HG03095 (cell line): ENCODE results near the gene BTRC.
"Not testable (repeated sequence)": the region's sequence is repeated elsewhere in the genome, so short reads cannot be mapped to it uniquely, and the experiment has no call there.

Experiments used
- ATAC-seq: cut with Tn5 transposase; IDR thresholded peaks from one replicate; pipeline ENCODE4 v1.9.1; 2021; ENCODE audit warnings: moderate library complexity; ENCODE audit not compliant: unreplicated experiment

Gene BTRC

DNA sequence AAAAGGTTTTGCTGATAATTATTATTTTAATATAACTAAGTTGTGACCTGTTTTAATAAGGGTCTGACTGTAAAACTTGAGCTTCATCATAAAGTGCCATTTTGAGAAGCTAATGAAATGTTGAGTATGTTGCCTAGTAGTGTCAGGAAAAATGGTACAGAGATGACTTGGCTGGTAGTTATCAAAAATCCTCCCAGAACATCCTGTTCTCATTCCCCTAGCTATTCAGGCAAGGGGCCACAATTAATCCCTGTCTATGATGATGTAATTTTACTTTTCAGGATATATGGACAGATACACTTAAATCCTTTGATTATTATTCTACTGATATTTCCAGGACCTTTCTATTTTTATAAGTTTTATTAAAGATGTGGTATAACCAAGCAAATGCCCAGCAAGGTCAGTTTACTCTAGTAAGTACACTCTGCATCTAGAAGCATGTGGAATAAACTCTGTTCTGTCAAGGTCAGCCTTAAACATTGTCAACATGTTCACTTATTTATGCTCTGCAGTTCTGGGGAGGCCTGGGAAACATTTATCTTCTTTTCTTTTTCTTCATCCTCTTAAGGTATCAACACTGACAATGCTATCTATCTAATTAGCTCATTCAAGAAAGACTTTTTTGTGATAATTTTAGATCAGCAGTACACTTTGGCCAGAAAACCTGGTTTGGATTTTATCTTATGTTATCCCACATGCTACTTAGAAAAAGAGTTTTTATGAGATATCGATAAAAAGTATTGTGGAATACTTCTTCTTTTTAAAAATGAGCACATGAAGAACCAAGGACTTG lies 32.1 kb downstream of the BTRC start:
- no peak for ATAC-seq

- ATAC-seq, result no peak
Measured at GRCh38 chr10:101386659-101387259, 32.8 kb downstream of the BTRC start.

- no peak for ATAC-seq
Measured at GRCh38 chr10:101388676-101389276, 34.8 kb downstream of the BTRC start.

GRCh38 chr10:101389532-101389931 lies 35.6 kb downstream of the BTRC start:
- ATAC-seq, result not testable (repeated sequence)

DNA sequence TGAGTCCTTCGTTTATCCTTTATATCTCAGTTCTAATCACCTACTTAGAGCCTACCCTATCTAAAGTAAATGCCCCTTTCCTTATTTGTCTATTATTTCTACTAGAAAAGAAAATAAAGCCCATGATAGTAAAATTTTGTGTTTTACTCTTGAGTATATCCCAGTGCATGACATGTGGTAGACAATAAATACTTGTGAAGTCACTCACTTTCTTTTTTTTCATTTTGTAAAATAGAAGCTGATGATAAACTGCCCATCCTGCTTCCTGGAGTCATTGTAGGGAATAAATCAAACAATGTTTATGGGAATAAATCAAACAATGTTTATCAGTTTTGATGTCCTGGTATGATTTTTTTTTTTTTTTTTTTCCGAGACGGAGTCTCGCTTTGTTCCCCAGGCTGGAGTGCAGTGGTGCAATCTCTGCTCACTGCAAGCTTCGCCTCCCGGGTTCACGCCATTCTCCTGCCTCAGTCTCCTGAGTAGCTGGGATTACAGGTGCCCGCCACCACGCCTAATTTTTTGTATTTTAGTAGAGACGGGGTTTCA lies 36.1 kb downstream of the BTRC start:
- ATAC-seq, result no peak

DNA sequence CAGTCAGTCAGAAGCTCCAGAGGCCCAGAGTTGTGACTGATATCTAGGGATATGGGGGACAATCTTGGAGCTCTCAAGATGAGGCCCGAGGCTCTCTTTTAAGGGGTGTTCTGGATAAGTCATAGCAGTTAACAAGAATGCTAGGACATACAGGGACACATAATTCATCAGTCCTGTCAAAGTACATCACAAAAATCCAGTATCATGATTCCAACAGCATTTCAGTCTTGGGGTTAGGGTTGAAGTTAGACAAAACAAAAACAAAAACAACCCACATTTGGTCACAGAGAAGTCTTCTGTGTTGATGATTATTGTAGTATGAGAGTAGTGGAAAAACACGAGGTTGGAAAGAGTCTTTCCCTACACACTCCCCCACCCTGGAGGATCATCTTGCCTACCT lies 39.4 kb downstream of the BTRC start:
- ATAC-seq, result no peak

- no peak for ATAC-seq
Measured at GRCh38 chr10:101394524-101395133, 40.7 kb downstream of the BTRC start.

GRCh38 chr10:101397140-101397539 lies 43.2 kb downstream of the BTRC start:
- no peak for ATAC-seq

DNA sequence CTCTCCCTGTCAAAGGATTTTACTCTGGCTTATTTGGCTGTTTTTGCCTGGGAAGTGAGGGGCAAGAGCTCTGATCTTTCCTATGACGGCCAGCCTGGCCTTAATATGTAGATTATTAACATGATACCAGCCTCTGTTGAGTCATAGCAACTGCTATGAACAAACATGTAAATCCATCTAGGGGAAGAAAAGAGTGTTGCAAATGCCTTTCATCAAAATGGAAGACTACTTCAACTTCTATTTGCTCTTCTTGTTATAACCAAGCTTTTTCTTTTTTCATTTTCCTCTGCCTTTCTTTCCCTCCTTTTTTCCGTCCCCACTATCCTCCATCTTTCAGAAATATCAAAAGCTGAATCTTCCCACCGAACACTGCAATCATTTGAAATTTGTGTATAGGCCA lies 46.6 kb downstream of the BTRC start:
- no peak for ATAC-seq

DNA sequence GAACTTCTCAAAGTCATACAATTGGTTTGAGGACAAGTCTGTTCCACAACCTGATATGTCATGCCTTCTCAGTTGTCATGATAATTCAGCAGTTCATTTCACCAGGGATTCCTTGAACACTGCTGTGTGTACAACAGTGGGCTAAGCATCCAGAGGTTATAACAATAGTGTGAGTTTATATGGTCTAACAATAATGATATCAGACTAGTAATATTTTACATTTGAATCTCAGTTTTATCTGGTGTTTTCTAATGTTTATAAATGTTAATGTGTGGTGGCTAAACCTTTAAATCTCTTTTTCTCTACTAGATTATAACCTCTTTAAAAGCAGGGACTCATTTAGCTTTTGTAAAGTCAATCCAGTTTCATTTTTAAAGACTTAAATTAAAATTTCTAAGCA lies 48.7 kb downstream of the BTRC start:
- ATAC-seq, result no peak

DNA sequence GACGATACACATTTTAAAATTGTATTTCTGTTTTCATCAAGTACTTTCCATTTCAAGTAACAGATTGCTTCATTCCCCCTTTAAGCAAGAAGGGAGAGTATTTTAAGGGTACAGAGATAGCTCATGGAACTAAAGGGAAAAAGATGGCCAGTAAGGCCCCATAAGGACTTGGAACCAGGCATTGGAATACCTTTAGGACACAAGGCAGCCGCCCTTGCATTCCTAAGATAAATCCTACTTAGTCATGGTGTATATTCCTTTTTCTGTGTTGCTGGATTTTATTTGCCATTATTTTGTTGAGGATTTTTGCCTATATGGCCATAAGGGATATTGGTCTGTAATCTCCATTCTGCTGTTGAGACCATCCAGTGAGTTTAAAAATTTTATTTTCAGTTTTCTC lies 49.2 kb downstream of the BTRC start:
- ATAC-seq, result no peak

DNA sequence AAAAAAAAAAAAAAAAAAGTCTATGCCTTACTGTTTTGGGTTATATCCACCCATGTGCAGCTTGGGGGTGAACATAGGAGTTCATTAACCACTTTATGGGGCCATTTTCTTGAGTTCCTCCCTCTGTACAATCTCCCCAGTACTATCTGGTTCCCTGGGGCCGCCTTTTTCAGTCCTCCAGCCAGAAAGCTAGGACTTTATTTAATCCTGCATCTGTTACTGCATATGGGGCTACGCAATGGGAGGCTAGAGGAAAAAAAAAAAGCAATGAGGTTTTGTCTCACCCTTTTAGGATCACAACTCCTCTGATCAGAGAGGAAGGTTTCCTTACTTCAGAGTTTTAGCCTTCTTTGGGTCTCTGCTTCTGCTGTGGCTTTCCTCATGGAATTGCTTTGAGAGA lies 51.0 kb downstream of the BTRC start:
- ATAC-seq, result no peak

DNA sequence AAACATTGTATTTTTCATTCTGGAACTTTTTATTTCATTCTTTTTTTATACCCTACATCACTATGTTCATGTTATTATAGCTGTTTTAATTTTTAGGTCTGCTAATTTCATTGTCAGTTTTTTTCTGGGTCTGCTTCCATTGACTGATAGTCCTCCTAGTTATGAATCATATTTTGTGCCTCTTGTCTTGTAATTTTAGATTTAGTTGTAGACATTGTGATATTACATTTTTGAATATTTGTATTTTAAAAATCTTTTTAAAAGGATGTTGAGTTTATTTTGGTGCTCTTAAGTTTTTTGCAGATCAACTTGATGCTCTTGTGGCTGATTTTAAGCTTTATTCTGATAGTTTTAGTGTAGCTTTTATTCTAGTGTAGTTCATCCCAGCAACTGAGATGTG lies 57.6 kb downstream of the BTRC start:
- ATAC-seq, result no peak

- ATAC-seq, result no peak
Measured at GRCh38 chr10:101414034-101414433, 60.1 kb downstream of the BTRC start.

DNA sequence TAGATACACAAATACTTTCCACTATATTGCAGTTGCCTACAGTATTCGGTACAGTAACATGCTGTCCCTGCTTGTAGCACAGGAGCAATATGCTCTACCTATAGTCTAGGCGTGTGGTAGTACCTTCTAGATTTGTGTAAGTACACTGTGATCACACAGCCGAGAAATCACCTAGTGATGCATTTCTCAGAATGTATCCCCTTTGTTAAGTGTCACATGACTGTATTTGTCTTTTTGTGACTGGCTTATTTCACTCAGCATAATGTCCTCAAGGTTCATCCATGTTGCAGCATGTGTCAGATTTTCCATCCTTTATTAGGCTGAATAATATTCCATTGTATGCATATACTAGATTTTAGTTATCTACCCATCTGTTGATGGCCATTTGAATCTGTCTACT lies 61.9 kb downstream of the BTRC start:
- no peak for ATAC-seq

GRCh38 chr10:101421967-101422366 lies 68.0 kb downstream of the BTRC start:
- not testable (repeated sequence) for ATAC-seq

- no peak for ATAC-seq
Measured at GRCh38 chr10:101425535-101425934, 71.6 kb downstream of the BTRC start.

- no peak for ATAC-seq
Measured at GRCh38 chr10:101428036-101428435, 74.1 kb downstream of the BTRC start.

- ATAC-seq, result no peak
Measured at GRCh38 chr10:101429423-101429822, 75.5 kb downstream of the BTRC start.

DNA sequence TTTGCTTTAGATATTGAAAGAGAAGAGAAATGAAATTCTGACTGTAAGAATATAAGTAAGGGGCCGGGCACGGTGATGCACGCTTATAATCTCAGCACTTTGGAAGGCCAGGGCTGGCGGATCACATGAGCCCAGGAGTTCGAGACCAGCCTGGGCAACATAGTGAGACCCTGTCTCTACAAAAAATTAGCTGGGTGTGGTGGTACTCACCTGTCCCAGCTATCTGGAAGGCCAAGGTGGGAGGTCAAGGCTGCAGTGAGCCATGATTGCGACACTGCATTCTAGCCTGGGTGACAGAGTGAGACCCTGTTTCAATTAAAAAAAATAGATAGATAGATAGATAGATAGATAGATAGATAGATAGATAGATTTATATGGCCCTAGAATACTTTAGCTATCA lies 82.3 kb downstream of the BTRC start:
- no peak for ATAC-seq

DNA sequence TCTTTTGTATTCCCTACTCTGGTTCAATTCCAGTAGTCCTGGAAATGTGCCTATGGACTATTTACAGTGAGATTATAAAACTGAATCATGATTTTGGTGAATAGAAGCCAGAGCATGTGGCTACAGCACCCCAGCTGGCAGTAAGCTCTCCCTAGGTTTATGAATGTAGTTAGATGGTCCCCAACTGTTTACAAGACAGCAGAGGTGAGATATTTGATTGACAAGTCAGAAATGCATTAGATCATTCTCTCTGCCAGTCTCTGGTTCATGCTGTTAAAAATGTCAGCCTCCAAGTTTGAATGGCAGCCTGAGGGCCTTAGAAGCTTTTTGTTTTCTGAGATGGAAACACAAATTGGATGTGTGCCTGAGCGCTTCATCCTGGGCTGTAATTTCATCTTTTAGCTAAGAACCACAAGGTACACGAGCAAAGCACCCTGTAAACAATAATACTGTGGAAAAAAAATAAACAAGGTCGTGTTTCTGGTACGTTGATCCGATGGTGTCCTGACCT lies 85.0 kb downstream of the BTRC start:
- ATAC-seq, result no peak
